HPDE6-E6E7 (cell line): ENCODE measurements around the gene MLX.

Source experiments
- DNase-seq: peaks from one replicate; pipeline ENCODE4 v3.0.0; 2011; ENCODE audit warnings: missing footprints; ENCODE audit errors: extremely low spot score

The MLX gene, protein sequence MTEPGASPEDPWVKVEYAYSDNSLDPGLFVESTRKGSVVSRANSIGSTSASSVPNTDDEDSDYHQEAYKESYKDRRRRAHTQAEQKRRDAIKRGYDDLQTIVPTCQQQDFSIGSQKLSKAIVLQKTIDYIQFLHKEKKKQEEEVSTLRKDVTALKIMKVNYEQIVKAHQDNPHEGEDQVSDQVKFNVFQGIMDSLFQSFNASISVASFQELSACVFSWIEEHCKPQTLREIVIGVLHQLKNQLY

GRCh38 chr17:42566883-42567573 is at the start of gene MLX:
Gene MLX (plus strand): TSS chr17:42567100. CDS start chr17:42567125, 25 bp downstream.
- peak; percentile 99 for DNase-seq

GRCh38 chr17:42517516-42517915 is 49.4 kb upstream of the MLX start:
- peak; percentile 98 for DNase-seq

DNA sequence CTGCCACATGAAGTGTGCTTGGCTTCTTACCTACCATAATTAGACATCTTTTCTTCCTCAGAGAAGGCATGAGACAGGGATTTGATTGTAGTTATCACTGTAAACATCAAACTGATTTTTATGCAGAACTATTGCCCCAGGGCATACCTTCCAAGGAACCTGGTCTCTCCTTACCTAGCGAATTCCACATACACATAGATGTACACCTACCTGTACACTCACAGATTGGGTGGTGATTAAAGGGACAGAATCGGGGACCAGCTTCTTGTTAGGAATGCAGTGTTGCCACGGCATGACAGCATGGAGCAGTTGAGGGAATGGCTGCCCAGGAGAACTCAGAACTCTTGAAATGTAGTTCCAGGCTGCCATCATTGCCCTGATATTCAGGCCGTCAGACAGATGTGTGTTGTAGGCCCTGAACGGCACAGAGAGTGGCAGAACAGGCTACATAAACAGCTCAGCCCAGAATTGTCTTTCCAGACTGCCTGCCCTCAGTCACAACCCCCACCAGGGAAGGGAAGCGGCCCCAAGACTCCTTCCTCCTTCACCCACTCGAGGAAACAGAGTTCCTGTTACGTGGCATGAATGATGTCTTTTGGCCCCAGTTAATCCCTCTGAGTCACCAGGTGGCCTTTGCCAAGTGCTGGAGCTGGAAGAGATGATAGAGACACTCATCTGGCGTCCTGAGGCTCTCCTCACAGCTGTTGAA is 48.7 kb upstream of the MLX start:
- peak; percentile 87 for DNase-seq

DNA sequence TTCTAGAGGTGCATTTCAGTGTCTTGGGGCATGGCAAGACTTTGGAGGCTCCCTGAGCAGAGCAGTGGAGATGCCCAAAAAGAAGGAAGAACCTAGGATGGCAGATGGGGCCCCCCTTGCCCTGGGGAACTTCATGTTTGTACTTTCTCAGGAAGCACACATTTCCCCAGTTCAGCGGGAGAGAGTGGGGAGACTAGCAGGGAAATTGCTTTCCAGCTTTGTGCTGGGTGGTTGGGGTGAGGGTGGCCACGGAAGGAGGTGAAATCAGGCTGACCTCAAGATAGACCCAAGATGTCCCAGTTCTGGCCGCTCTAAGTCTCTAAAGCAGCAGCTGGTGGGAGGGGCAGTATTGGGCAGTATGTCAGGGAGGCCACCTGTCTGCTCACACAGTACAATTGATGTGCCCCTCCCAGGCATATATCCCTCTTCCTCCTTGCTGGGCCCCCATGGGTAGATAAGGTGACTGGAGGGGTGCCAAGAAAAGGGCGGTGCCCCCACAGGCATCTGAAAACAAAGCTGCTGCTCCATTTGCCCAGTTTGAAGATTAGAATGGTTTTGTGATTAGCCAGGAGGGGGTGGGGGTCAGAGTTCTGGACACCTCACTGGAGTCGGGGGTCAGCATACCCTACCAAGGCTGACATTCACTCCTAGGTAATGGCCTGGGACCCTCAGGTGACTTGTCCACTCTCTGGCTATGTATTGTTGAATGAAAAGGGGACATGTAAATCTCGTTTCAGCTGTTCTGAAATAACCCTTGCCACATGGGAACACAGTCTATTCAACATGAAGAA is 48.0 kb upstream of the MLX start:
- peak; percentile 42 for DNase-seq

DNA sequence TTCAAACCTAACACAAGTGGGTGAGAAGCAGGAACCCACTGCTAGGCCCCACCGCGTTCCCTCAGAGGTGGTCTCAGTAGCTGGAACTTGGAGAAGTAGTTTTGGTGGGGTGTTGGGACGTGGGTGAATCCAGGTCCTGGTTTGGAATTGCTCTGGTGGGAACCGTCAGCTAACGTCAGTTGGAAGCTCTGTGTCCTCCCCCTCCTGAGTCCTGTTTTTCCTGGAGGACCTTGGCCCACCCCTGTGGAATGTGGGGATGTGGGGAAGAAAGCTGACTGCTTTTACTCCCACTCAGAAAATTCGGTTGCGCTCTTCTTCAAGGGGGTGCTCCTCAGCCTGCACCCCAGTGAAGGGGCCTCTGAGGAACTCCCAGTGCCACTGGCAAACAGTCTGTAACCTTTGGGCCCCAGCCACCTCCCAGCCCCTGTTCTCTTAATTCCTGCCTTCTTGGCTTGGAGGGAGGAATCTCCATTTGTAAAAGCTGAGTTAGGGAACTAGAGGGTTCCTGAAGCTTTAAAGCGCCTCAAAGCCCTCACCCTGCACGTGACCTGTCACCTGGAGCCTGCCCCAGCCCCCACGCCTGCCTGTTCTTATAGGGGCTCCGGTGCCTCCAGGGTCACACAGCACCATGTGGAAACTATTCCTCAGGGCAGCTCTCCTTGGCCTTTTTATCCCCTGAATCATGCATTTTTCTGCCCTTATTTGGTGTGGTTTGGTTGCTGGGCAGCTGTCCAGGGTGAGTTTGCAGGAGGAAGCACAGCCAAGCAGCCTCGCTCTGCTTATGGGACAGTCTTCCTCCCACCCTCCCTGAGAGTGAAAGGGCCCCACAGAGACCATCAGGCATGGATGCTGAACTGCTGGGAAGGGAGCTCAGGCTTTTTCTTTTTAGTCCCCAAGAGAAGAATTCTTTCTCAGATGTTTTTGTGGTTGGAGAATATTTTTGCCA is 47.1 kb upstream of the MLX start:
- DNase-seq = peak; percentile 82

GRCh38 chr17:42520540-42520951 is 46.4 kb upstream of the MLX start:
- no peak for DNase-seq

DNA sequence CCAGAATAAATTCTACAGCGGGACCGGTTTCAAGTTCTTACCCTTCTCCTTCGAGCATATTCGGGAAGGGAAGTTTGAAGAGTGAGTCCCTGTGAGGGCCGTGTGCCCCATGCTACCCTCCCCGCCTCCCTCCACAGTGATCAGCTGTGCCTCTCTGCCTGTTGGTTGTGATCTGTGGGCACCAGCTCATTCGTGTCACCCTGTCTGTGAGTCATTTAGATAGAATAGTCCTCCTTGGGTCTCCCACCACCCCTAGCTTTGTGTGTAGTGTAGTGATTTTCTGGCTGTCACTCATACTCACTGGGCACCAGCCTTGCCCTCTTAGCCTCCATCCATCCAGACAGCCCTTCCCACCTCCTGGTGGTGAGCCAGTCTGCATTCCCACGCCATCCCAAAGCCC is 45.9 kb upstream of the MLX start:
- DNase-seq = no peak

DNA sequence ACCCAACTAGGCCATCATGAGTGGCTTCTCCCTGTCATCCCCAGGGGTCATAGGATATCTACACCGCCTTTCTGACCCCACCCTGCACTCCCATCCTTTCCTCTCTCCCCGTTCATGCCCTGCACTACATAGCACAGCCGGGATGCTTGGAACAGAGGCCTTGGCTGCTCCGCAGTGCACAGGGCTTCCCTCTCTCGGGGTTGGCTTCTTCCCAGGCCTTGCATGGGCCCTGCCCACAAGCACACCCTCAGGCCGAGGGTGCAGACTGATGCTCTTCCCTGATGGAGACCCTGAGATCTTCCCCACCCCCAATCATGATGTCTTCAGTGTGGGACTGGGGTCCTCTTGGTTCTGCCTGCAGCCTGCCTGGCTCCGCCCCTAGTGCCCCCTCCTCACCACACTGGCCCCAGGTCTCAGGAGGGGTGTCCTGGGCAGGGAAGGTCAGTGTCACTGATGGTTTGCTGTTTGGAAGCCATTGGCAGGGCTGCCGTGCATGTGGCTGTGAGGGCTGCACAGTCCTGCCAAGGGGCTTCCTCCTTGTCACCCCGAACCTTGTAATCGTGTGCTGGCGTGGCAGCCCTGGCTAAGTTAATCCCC is 45.1 kb upstream of the MLX start:
- DNase-seq = no peak

GRCh38 chr17:42522263-42522790 is 44.6 kb upstream of the MLX start:
- no peak for DNase-seq

GRCh38 chr17:42522798-42523278 is 44.1 kb upstream of the MLX start:
- DNase-seq = no peak

DNA sequence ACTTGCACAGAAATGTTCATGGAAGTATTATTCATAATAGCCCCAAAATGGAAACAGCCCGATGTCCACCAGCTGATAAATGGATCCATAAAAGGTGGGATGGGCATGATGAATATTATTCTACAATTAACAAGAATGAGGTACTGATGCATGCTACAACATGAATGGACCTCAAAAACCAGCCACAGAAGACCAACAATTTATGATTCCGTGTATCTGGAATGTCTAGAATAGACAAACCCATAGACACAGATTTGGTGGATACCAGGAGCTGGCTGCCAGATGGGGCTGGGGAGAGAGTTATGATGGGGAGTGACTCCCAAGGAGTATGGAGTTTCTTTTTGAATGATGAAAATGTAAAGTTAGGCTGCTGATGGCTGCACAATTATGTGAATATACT is 41.7 kb upstream of the MLX start:
- DNase-seq = no peak

DNA sequence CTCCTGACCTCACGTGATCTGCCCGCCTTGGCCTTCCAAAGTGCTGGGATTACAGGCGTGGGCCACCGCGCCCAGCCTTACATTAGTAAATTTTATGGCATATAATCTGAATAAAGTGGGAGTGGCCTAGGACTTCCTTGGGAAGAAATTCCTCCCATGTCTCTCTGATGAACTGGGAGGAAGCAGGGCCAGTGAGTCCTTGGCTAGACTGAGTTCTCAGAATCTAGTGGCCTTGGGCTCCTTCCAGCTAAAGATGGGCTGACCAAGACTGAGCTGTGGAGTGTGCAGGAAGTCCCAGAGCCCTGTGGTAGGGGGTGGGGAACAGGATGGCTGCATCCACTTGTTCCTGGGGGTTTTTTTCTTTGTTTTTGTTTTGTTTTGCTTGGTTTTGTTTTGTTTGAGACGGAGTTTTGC is 40.9 kb upstream of the MLX start:
- DNase-seq = no peak

DNA sequence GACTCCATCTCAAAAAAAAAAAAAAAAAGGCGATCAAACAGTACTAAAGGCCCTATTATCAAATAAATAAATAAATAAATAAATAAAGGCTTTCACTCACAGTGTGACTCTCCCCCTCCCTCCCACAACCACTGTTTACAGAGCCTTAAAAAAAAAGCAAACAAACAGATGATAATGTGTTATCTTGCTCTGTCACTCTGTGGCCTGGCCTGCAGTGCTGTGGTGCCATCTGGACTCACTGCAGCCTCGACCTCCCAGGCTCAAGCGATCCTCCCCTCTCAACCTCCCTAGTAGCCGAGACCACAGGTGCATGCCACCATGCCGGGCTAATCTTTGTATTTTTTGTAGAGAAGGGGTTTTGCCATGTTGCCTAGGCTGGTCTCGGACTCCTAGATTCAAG is 39.0 kb upstream of the MLX start:
- no peak for DNase-seq

DNA sequence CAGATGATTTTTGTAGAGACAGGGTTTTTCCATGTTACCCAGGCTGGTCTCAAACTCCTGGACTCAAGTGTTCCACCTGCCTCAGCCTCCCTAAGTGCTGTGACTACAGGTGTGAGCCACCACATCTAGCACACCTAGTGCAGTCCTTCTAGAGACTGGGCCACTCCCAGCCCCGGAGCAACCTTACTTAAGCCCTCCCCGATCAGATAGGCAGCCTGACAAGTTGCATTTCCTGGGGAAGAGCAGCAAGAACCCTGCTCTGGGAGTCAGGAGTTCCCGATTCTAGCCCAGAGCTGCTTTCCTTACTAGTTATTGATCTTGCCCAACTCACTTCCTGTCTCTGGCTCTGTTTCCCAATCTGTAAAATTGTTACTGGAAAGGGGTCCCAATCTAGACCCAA is 37.8 kb upstream of the MLX start:
- DNase-seq = no peak

DNA sequence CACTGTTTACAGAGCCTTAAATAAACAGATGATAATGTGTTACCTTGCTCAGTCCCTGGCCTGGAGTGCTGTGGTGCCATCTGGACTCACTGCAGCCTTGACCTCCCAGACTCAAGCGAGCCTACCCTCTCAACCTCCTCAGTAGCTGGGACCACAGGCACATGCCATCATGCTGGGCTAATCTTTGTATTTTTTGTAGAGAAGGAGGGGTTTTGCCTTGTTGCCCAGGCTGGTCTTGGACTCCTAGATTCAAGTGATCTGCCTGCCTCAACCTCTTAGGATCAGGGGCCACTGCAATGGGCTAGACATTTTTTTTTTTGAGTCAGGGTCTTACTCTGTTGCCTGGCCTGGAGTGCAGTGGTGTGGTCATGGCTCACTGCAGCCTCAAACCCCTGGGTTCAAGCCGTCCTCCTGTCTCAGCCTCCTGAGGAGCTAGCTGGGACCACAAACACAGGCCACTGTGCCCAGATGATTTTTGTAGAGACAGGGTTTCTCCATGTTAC is 35.9 kb upstream of the MLX start:
- DNase-seq = no peak

GRCh38 chr17:42531455-42532354 is 35.2 kb upstream of the MLX start:
- peak; percentile 39 for DNase-seq

DNA sequence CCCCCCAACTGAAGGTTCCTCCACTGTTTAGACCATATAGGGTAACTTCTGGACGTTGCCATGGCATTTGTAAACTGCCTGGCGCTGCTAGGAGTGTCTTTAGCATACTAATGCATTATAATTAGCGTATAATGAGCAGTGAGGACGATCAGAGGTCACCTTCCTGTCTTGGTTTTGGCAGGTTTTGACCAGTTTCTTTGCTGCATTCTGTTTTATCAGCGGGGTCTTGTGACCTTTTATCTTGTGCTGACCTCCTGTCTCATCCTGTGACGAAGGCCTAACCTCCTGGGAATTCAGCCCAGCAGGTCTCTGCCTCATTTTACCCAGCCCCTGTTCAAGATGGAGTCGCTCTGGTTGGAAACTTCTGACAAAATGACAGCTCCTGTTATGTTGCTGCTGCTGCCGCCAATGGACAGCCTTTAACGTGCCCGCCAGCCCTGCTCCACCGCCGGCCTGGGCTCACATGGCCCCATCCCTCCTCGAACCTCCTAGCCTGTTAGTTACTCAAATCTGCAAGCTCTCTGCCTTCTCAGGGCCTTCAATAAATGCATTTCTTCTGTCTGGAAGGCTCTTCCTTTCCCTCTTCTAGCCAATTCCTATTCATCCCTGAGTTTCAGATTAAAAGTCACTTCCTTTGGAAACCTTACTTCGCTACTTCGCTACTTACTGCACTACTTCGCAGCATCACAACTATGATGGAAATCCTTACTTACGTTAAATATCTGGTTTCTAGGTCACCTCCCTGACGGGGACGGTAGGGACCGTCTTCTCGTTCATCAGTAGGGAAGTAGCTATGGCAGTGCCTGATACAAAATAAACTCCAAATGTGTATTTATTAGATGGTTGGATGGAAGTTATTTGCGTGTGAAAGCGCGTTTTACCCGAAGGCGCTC is 31.5 kb upstream of the MLX start:
- DNase-seq = no peak

DNA sequence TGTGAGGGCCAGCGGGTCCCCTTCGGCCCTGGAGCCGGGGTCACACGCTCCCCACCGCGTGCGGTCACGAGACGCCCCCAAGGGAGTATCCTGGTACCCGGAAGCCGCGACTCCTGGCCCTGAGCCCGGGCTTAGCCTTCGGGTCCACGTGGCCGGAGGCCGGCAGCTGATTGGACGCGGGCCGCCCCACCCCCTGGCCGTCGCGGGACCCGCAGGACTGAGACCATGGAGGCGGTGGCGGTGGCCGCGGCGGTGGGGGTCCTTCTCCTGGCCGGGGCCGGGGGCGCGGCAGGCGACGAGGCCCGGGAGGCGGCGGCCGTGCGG is 30.9 kb upstream of the MLX start, which contains the start of gene NAGLU:
Gene NAGLU, plus strand, starts transcription at position 194 of the 324 bp plus-strand sequence. Its CDS starts 32 bp downstream, at position 226.
- DNase-seq = peak; percentile 94
